ENCODE data around the gene TMEM86B.
"Not testable (repeated sequence)": the region's sequence is repeated elsewhere in the genome, so short reads cannot be mapped to it uniquely, and the experiment has no call there.

Gene TMEM86B

GRCh38 chr19:55223291-55224037 lies 5.1 kb downstream of the TMEM86B start:
- DNase-seq: no peak

- DNase-seq: no peak
These were observed 8.0 kb downstream of the TMEM86B start for GRCh38 chr19:55220525-55220924.

GRCh38 chr19:55216461-55217198 lies 11.9 kb downstream of the TMEM86B start:
- peak in 54 of 56 donors; percentile 2 to 91 (median 69) for DNase-seq

GRCh38 chr19:55213547-55213946 lies 15.0 kb downstream of the TMEM86B start:
- no peak for DNase-seq

- DNase-seq: no peak
These were observed 16.1 kb downstream of the TMEM86B start for GRCh38 chr19:55212447-55212846.

- DNase-seq: no peak
These were observed 18.7 kb downstream of the TMEM86B start for GRCh38 chr19:55209693-55210472.

- no peak for DNase-seq
These were observed 19.5 kb downstream of the TMEM86B start, which contains the start of gene PTPRH for GRCh38 chr19:55208880-55209692. Gene PTPRH (minus strand): TSS chr19:55209501. CDS start chr19:55209433, 68 bp downstream.

GRCh38 chr19:55206664-55207500 lies 21.7 kb downstream of the TMEM86B start:
- peak in 36 of 56 donors; percentile 1 to 79 (median 30) for DNase-seq

GRCh38 chr19:55202199-55202598 lies 26.4 kb downstream of the TMEM86B start:
- not testable (repeated sequence) for DNase-seq

GRCh38 chr19:55199620-55200204 lies 28.9 kb downstream of the TMEM86B start:
- DNase-seq: no peak

GRCh38 chr19:55198651-55199050 lies 29.9 kb downstream of the TMEM86B start:
- no peak for DNase-seq

- peak in 2 of 56 donors; percentile 4 to 9 for DNase-seq
These were observed 31.0 kb downstream of the TMEM86B start for GRCh38 chr19:55197528-55197927.

GRCh38 chr19:55196803-55197202 lies 31.8 kb downstream of the TMEM86B start:
- no peak for DNase-seq

GRCh38 chr19:55193481-55193880 lies 35.1 kb downstream of the TMEM86B start:
- peak in 1 of 56 donors; percentile 17 for DNase-seq

- DNase-seq: peak in 33 of 56 donors; percentile 3 to 74 (median 35)
These were observed 39.1 kb downstream of the TMEM86B start for GRCh38 chr19:55189403-55189835.

- no peak for DNase-seq
These were observed 39.9 kb downstream of the TMEM86B start for GRCh38 chr19:55188625-55189024.

GRCh38 chr19:55186080-55186479 lies 42.5 kb downstream of the TMEM86B start:
- DNase-seq: no peak

GRCh38 chr19:55181740-55182139 lies 46.8 kb downstream of the TMEM86B start:
- DNase-seq: no peak
